Measurements from ENCODE around the gene CCDC107.
"Not testable (repeated sequence)": the region's sequence is repeated elsewhere in the genome, so short reads cannot be mapped to it uniquely, and the experiment has no call there.

Gene CCDC107

GRCh38 chr9:35638751-35639150, 19.3 kb upstream of the CCDC107 start:
- not testable (repeated sequence) for DNase-seq

DNA sequence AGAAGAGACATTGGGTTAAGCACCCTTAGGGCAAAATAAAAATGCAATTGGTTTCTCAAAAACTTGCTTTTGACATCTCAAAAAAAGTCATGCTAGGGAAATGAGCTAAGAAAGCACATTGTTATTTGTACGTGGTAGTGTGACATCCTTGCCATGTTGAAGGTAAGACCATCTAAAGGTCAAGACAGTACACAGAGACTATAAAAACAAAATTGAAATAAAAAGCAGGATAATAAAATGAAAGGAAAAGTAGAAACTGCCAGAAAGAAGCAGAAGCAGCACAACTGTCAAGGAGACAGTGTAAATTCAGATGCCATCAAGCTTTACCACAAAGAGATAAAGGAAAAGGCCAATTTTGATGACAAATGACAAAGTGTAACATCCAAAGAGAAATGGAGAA, 18.9 kb upstream of the CCDC107 start:
- not testable (repeated sequence) for DNase-seq

DNA sequence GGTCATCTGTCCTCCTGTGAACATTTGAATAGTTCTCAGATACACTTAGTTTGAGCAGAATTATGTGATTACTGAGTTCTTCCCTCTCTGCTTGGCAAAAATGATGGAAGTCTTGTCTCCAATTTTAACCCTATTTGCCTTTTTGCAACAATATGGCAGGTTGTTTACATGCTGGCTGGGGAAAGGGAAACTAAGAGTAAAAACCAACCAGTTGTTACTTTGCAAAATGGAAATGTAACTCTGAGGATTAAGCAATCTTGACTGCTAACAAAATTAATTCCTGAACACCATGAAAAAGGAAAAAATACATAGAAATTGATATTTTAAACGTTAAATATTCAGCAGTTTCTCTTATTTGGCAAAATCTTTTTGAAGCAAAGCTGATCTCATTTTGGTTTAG, 18.5 kb upstream of the CCDC107 start:
- DNase-seq: no peak

GRCh38 chr9:35640431-35640830, 17.7 kb upstream of the CCDC107 start:
- not testable (repeated sequence) for DNase-seq

DNA sequence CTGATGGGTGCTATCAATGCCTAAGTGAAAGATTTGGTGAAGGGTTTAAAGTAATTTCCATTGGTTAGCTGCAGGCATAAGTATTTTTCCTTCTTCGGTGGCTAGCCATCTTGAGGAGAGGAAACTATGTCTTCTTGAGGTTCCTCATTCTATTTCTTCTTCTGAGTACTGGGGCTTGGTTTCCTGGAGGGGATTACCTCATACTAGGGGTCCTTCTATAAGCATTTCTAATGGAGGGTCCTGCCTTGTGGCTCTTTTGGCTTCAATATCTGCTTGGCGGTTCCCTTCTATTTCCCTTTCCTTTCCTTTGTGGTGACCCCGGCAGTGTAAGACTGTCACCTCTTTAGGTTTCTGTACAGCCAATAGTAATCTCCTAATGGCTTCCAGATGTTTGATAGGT, 16.6 kb upstream of the CCDC107 start:
- not testable (repeated sequence) for DNase-seq

- no peak for DNase-seq
Observed at GRCh38 chr9:35643046-35643445, 15.0 kb upstream of the CCDC107 start.

DNA sequence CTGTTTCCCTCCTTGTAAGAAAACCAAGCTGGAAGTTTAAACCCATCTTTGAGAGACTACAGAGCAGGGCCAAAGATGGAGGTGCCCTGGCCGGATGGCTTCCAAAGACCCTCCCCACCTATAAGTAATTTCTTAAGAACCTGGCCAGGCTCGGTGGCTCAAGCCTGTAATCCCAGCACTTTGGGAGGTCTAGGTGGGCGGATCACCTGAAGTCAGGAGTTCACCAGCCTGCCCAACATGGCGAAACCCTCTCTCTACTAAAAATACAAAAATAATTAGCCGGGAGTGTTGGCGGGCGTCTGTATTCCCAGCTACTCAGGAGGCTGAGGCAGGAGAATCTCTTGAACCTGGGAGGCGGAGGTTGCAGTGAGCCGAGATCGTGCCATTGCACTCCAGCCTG, 12.4 kb upstream of the CCDC107 start:
- not testable (repeated sequence) for DNase-seq

DNA sequence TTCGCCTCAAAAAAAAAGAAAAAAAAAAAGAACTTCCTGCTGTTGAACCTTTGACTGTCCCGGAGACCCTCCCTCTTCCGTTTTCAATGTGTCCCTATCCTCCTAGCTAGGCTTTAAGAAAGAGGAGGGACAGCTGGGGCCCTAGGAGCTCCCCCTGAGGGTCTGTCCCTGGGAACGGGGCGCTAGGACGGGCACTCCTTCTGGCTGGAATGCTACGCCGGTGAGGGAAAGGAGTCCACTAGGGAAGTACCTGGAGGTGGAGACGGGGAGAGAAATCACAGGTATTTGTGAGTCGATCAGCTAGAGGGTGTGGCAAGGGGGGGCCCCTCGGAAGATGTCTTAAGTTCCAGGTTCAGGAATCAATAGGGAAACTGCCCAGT, 11.9 kb upstream of the CCDC107 start:
- peak; percentile 45 for DNase-seq

DNA sequence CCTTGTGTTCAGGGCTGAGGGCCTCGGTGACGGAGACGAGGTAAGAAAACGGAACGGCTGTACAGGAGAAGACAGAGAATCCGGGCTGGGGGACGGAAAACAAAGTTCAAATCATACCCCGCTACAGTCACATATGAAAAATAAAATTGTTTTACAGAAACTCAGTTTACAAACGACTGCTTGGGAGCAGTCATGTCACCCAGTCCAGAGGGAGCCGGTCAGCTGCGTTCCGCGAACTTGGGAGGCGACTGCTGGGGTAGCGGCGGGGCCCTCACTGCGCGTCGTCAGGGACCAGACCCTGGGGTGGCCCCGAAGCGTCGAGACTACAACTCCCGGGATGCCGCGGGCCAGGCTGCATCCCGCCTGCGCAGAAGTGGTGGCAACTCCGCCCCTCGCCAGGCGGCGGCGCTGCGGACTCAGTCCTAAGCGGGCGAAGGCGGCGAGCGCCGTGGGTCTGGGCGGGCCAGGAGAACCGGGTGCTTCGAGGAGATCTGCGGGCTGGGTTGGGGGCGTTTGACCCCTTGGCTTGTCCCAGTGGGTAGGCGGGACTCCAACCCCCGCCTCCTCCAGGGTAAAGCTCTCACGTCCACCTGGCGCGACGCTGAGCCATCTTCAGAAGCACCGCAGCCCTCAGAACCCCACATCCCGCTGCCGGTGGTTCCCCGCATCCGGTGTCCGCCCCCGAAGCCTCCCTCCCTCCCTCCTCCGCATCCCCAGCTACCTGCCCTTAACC, 11.4 kb upstream of the CCDC107 start:
- peak; percentile 88 for DNase-seq

- DNase-seq: no peak
Observed at GRCh38 chr9:35649431-35650340, 8.4 kb upstream of the CCDC107 start.

DNA sequence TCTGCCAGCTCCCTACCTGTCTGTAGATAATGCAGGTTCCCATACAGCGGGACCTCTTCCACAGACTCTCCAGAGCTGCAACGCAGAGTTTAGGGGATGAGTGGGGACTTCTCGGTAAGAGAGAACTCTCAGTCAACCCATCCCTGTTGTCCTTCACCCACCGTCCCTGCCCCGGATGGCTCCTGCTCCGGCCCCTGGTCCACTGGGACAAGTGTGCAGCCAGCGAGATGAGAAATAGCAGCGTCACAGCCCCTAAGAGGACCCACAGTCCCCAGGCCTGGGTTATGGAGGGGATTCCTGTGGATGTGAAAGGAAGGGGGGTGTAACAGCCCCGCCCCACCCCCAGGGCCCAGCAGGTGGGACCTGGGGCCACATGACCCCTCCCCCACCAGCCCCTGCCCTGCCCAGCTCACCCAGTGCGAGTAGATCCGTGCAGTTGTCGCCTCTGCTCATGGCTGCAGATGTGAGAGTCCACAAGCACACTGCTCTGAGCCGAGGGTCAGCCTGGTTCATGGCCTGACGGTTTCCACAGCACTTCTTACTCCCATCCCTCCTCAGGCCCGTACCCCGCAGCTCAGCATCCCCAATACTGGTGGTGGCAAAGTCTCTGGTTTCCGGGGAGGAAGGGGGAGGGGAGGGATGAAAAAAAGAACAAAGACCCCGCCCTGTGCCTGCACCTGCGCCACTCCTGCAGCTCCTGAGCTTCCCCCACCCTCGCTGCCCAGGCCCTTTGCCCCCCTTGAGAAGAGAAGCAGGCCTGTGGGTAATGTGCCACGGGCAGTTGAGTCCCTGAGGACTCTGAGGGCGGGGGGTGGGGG, 7.5 kb upstream of the CCDC107 start, which contains the start of gene SIT1:
Gene SIT1 (minus strand): TSS at position 591 of the 818 bp plus-strand sequence. CDS start 78 bp downstream, at position 513.
- DNase-seq: no peak

- DNase-seq: no peak
Observed at GRCh38 chr9:35651956-35652828, 5.9 kb upstream of the CCDC107 start.

GRCh38 chr9:35652829-35653209, 5.3 kb upstream of the CCDC107 start:
- no peak for DNase-seq

- DNase-seq: no peak
Observed at GRCh38 chr9:35653611-35654010, 4.5 kb upstream of the CCDC107 start.

DNA sequence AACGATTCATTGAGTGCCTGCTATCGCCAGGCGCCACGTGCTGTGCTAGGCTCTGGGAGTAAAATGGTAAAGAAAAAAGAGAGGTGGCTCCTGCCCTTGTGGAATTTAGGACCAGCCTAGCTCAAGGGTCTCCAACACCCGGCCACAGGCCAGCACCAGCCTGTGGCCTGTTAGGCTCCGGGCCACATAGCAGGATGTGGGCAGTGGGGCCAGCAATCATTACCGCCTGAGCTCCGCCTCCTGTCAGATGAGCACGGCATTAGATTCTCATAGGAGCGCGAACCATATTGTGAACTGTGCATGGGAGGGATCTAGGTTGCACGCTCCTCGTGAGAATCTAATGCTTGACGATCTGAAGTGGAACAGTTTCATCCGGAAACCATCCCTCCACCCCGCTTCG, 1.7 kb upstream of the CCDC107 start:
- DNase-seq: no peak

- DNase-seq: no peak
Observed at GRCh38 chr9:35656831-35657545, 1.1 kb upstream of the CCDC107 start.

- peak; percentile 98 for DNase-seq
Observed at GRCh38 chr9:35657546-35658136, 451 bp upstream of the CCDC107 start, which contains the start of gene RMRP. TSS of gene RMRP (minus strand) at chr9:35658019.

GRCh38 chr9:35658968-35659220, 802 bp downstream of the CCDC107 start:
- DNase-seq: no peak

GRCh38 chr9:35659340-35659739, 1.2 kb downstream of the CCDC107 start:
- no peak for DNase-seq

- peak; percentile 30 for DNase-seq
Observed at GRCh38 chr9:35660966-35661415, 2.9 kb downstream of the CCDC107 start.

DNA sequence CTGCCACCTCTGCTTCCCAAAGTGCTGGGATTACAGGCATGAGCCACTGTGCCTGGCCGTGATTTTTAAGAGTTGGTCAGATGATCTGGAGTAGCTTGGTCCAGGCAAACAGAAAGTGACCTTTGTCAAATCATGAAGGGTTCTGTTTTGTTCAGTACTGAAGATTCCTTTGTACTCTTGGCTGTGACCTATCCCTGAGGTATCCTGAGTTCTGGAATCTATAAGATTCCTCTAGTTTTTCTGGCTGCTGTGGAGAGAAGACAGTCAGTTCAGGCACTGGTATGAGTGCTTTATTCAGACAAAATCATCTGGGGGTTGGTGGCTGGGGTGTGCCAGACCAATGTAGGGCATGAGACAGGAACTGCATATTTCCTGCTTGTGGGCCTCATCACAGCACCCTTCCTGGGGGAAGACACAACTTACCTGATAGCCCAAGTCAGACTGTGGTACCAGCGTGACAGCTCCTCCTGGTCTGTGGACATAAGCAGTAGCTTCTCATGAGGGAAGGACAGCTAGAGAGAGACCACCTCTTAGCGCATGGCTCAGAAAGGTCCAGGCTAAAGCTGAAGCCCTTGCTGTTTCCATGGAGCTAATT, 3.8 kb downstream of the CCDC107 start:
- no peak for DNase-seq

Measured in NCI-H1694 treated with DMSO at 0.1 percent for 48 hours (cell line).